CD8-positive, alpha-beta memory T cell (primary cell): ENCODE measurements around the gene ELOVL5. TPM values are rescaled to one million over a fixed set of nuclear protein-coding genes. Genes with fewer than 3 reads are reported as not detected.

Experiments
- CTCF ChIA-PET: fragments of 350-600 bp; sonication (Branson Sonifier 250); formaldehyde crosslinking; loops from one replicate; lab custom pipeline; 2021; ENCODE audit warnings: antibody characterized with exemption; lab: Charles Lee
- POLR2A ChIA-PET: fragments of 350-600 bp; sonication (Branson Sonifier 250); formaldehyde crosslinking; loops from one replicate; lab custom pipeline; 2021; ENCODE audit warnings: antibody characterized with exemption; lab: Charles Lee
- DNase-seq, 5 donors: peaks; one replicate each; pipeline versions ENCODE4 v3.0.0 to v3.0.0-alpha.2; 2020 to 2022; ENCODE audit warnings: mixed read lengths in 1 of 5
- H3K27ac ChIP-seq: one replicate; pipeline ENCODE4 v1.7.0; 2013; ENCODE audit warnings: low read depth, mild to moderate bottlenecking, low read length, moderate library complexity
- H3K27me3 ChIP-seq: 2 replicates; pipeline ENCODE4 v1.7.0; 2013; ENCODE audit warnings: low read length, mild to moderate bottlenecking; ENCODE audit not compliant: insufficient read depth, poor library complexity, severe bottlenecking
- H3K36me3 ChIP-seq: 2 replicates; pipeline ENCODE4 v1.7.0; 2013; ENCODE audit warnings: mild to moderate bottlenecking, low read length, moderate library complexity; ENCODE audit not compliant: insufficient read depth
- H3K4me1 ChIP-seq: 2 replicates; pipeline ENCODE4 v1.7.0; 2013; ENCODE audit warnings: mild to moderate bottlenecking, low read length, moderate library complexity; ENCODE audit not compliant: insufficient read depth
- H3K4me3 ChIP-seq: 2 replicates; pipeline ENCODE4 v1.7.0; 2013; ENCODE audit warnings: mild to moderate bottlenecking, low read length
- H3K9me3 ChIP-seq: 2 replicates; pipeline ENCODE4 v1.7.0; 2013; ENCODE audit warnings: mild to moderate bottlenecking, low read length
- H3K27ac Mint-ChIP-seq, 8 donors: one replicate each; pipeline ENCODE4 v1.8.0; 2020 to 2021; ENCODE audit warnings: mixed read lengths in 8 of 8, mild to moderate bottlenecking in 6 of 8, inconsistent platforms in 3 of 8, moderate library complexity in 3 of 8
- H3K27me3 Mint-ChIP-seq, 2 donors: one replicate each; pipeline ENCODE4 v1.8.0; 2020 to 2021; ENCODE audit warnings: mixed read lengths in 2 of 2, mild to moderate bottlenecking in 1 of 2, moderate library complexity in 1 of 2
- H3K36me3 Mint-ChIP-seq, 3 donors: one replicate each; pipeline ENCODE4 v1.8.0; 2020 to 2021; ENCODE audit warnings: mixed read lengths in 3 of 3, inconsistent platforms in 1 of 3, mild to moderate bottlenecking in 1 of 3
- H3K4me1 Mint-ChIP-seq, 3 donors: one replicate each; pipeline ENCODE4 v1.8.0; 2020 to 2021; ENCODE audit warnings: mixed read lengths in 3 of 3, inconsistent platforms in 1 of 3, mild to moderate bottlenecking in 1 of 3
- H3K4me3 Mint-ChIP-seq, 7 donors: one replicate each; pipeline ENCODE4 v1.8.0; 2020 to 2021; ENCODE audit warnings: mixed read lengths in 7 of 7, mild to moderate bottlenecking in 6 of 7, moderate library complexity in 4 of 7, inconsistent platforms in 2 of 7
- H3K9me3 Mint-ChIP-seq, 5 donors: one replicate each; pipeline ENCODE4 v1.8.0; 2020 to 2022; ENCODE audit warnings: mixed read lengths in 5 of 5, mild to moderate bottlenecking in 3 of 5, moderate library complexity in 2 of 5, inconsistent platforms in 1 of 5
- polyA plus RNA-seq: library from polyadenylated mRNA; unstranded; fragments of 300-500 nt; fragmentation: Illumina TruSeq; gene quantifications from one replicate; pipeline ENCODE4 v1.2.3, GENCODE V29; 2021
- total RNA-seq, 2 experiments: library from RNA; stranded (reverse); gene quantifications; one replicate each; pipeline ENCODE4 v1.2.3, GENCODE V29; 2021

The ELOVL5 gene
- total and polyA plus RNA-seq, 3 experiments from 2014 or later = 96.9 to 124 (median 117) TPM

DNA sequence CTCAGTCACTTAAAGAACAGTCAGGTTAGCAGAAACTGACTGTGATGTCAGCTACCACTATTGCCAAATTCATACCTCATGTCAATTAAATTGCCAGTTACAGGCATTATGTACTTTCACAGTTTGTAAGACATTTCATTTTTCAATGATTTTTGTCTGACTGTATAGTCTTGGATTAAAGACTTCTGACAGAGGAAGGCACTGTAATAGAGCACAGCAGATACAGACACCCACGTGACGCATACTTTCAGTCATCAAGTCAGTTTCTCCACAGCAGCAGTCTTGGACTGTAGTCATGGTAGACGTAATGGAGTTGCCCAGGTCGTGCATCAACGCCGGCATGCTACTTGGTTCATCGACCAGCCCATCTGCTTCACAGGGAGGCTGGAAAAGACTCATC is 29.5 kb upstream of the ELOVL5 start:
- Mint-ChIP-seq H3K27ac (peak overlapping the region in 1 of 8 donors; percentile 18), H3K9me3 (no peaks in the 10 kb centered on the region), H3K4me3 (no peak overlapping the region), H3K27me3 (peaks cover 9 to 11% of the 10 kb centered on the region in 2 donors), H3K36me3 (peaks cover 0 to 4% (median 0%) of the 10 kb centered on the region in 3 donors), H3K4me1 (no peaks in the 10 kb centered on the region)
- ChIA-PET CTCF (no interaction called here), POLR2A (no interaction called here)
- Histone ChIP-seq H3K4me1 (no peaks in the 10 kb centered on the region), H3K36me3 (no peaks in the 10 kb centered on the region), H3K27me3 (no peaks in the 10 kb centered on the region), H3K9me3 (no peaks in the 10 kb centered on the region), H3K27ac (no peak overlapping the region), H3K4me3 (no peak overlapping the region)
- no peak for DNase-seq

DNA sequence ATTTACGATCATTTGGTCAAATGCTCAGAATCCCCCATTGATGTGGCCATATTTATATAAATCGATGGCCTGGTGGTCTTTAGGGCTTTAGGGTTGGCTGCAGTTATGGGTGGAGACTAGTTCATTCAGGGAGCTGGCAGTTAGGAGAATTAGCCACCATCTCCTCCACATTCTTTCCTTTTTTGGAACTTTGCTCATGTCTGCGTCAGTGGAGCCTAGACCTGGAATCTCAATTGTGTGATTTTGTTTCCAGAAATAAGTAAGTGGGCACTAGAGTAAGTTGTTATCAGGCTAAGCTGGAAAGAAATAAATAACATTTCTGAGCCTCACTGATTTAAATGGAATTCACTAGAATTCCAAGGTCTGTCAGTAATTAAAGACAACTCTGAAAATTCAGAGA is 29.0 kb upstream of the ELOVL5 start:
- POLR2A ChIA-PET = no interaction called here
- Mint-ChIP-seq H3K4me1 (no peaks in the 10 kb centered on the region), H3K36me3 (peaks cover 0 to 4% (median 0%) of the 10 kb centered on the region in 3 donors), H3K27ac (no peak overlapping the region), H3K27me3 (peaks cover 5 to 11% of the 10 kb centered on the region in 2 donors), H3K4me3 (no peak overlapping the region), H3K9me3 (no peaks in the 10 kb centered on the region)
- Histone ChIP-seq H3K36me3 (no peaks in the 10 kb centered on the region), H3K27ac (no peak overlapping the region), H3K27me3 (no peaks in the 10 kb centered on the region), H3K9me3 (no peaks in the 10 kb centered on the region), H3K4me3 (no peak overlapping the region), H3K4me1 (no peaks in the 10 kb centered on the region)
- no peak for DNase-seq
- CTCF ChIA-PET = no interaction called here

- no peak overlapping the region for H3K27ac ChIP-seq
- no peak for DNase-seq
- Mint-ChIP-seq H3K4me1 (no peaks in the 10 kb centered on the region), H3K27ac (no peak overlapping the region), H3K4me3 (no peak overlapping the region), H3K9me3 (no peaks in the 10 kb centered on the region), H3K36me3 (no peaks in the 10 kb centered on the region), H3K27me3 (peaks cover 3 to 7% of the 10 kb centered on the region in 2 donors)
- CTCF ChIA-PET = no interaction called here
- H3K9me3 ChIP-seq = no peaks in the 10 kb centered on the region
- no peaks in the 10 kb centered on the region for H3K4me1 ChIP-seq
- H3K27me3 ChIP-seq = no peaks in the 10 kb centered on the region
- no peak overlapping the region for H3K4me3 ChIP-seq
- no peaks in the 10 kb centered on the region for H3K36me3 ChIP-seq
- POLR2A ChIA-PET = no interaction called here
Observed at GRCh38 chr6:53377289-53377688, 28.5 kb upstream of the ELOVL5 start.

- POLR2A ChIA-PET = no interaction called here
- H3K27me3 ChIP-seq = no peaks in the 10 kb centered on the region
- H3K27me3 Mint-ChIP-seq = peaks cover 3% of the 10 kb centered on the region in 2 donors
- H3K4me3 ChIP-seq = no peak overlapping the region
- no peaks in the 10 kb centered on the region for H3K4me1 ChIP-seq
- H3K9me3 ChIP-seq = no peaks in the 10 kb centered on the region
- no peaks in the 10 kb centered on the region for H3K36me3 ChIP-seq
- no peaks in the 10 kb centered on the region for H3K4me1 Mint-ChIP-seq
- H3K4me3 Mint-ChIP-seq = no peak overlapping the region
- H3K36me3 Mint-ChIP-seq = no peaks in the 10 kb centered on the region
- H3K27ac Mint-ChIP-seq = no peak overlapping the region
- H3K9me3 Mint-ChIP-seq = no peaks in the 10 kb centered on the region
- CTCF ChIA-PET = no interaction called here
- no peak overlapping the region for H3K27ac ChIP-seq
- no peak for DNase-seq
Observed at GRCh38 chr6:53376661-53377226, 28.0 kb upstream of the ELOVL5 start.

- Histone ChIP-seq H3K36me3 (no peaks in the 10 kb centered on the region), H3K27me3 (no peaks in the 10 kb centered on the region), H3K4me3 (no peak overlapping the region), H3K27ac (no peak overlapping the region), H3K9me3 (no peaks in the 10 kb centered on the region), H3K4me1 (no peaks in the 10 kb centered on the region)
- Mint-ChIP-seq H3K36me3 (no peaks in the 10 kb centered on the region), H3K27ac (no peak overlapping the region), H3K9me3 (no peaks in the 10 kb centered on the region), H3K4me3 (no peak overlapping the region), H3K4me1 (no peaks in the 10 kb centered on the region), H3K27me3 (no peaks in the 10 kb centered on the region)
- POLR2A ChIA-PET = no interaction called here
- CTCF ChIA-PET = no interaction called here
- no peak for DNase-seq
Observed at GRCh38 chr6:53375847-53376246, 27.1 kb upstream of the ELOVL5 start.

DNA sequence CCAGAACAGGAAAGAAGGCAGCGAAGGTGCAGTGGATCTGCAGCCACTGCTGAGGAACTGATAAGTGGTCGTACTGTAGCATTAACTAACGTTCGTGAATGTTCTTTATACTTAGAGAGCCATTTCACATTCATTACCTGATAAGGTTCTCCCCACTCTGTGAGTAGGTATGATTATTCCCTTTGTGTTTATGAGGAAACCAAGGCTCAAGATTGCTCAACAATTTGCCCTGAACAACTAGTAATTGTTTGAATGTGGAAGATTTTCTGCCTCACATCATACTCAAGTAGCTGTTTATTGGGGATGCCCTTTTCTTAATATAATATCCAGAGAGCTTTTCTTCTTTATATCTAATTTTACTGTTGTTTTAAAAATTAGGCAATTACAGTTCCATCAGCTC is 24.9 kb upstream of the ELOVL5 start:
- CTCF ChIA-PET = no interaction called here
- Histone ChIP-seq H3K27ac (no peak overlapping the region), H3K36me3 (no peaks in the 10 kb centered on the region), H3K27me3 (no peaks in the 10 kb centered on the region), H3K9me3 (no peaks in the 10 kb centered on the region), H3K4me1 (no peaks in the 10 kb centered on the region), H3K4me3 (no peak overlapping the region)
- no peaks in the 10 kb centered on the region for H3K36me3 Mint-ChIP-seq
- H3K4me3 Mint-ChIP-seq = no peak overlapping the region
- peaks cover 9 to 11% (median 10%) of the 10 kb centered on the region in 3 donors for H3K4me1 Mint-ChIP-seq
- H3K9me3 Mint-ChIP-seq = no peaks in the 10 kb centered on the region
- no peak overlapping the region for H3K27ac Mint-ChIP-seq
- H3K27me3 Mint-ChIP-seq = peaks cover 0 to 3% of the 10 kb centered on the region in 2 donors
- no peak for DNase-seq
- POLR2A ChIA-PET = no interaction called here

GRCh38 chr6:53369876-53370515 is 21.2 kb upstream of the ELOVL5 start:
- Mint-ChIP-seq H3K4me3 (peak overlapping the region in 1 of 7 donors; percentile 3), H3K9me3 (no peaks in the 10 kb centered on the region), H3K27me3 (peaks cover 0 to 3% of the 10 kb centered on the region in 2 donors), H3K4me1 (peaks cover 9 to 11% (median 10%) of the 10 kb centered on the region in 3 donors), H3K36me3 (peaks cover 0 to 4% (median 2%) of the 10 kb centered on the region in 3 donors), H3K27ac (peak overlapping the region in 2 of 8 donors; percentile 12 to 20)
- Histone ChIP-seq H3K4me1 (no peaks in the 10 kb centered on the region), H3K27me3 (no peaks in the 10 kb centered on the region), H3K27ac (no peak overlapping the region), H3K36me3 (no peaks in the 10 kb centered on the region), H3K9me3 (no peaks in the 10 kb centered on the region), H3K4me3 (no peak overlapping the region)
- CTCF ChIA-PET = no interaction called here
- no peak for DNase-seq
- POLR2A ChIA-PET = no interaction called here

DNA sequence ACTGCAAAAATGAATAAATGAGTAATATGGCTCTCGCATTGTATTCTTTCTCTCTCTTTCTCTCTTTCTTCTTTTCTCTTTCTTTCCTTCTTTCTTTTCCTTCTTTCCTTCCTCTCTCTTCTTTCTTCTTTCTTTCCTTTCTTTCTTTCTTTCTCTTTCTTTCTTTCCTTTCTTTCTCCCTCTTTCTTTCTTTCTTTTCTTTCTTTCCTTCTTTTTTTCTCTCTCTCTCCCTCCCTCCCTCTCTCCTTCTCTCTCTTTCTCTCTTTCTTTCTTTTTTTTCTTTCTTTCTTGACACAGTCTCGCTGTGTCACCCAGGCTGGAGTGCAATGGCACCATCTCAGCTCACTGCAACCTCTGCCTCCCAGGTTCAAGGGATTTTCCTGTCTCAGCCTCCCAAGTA is 20.3 kb upstream of the ELOVL5 start:
- no peak for DNase-seq
- H3K4me3 ChIP-seq = no peak overlapping the region
- H3K27me3 ChIP-seq = no peaks in the 10 kb centered on the region
- H3K27ac ChIP-seq = no peak overlapping the region
- no peaks in the 10 kb centered on the region for H3K9me3 ChIP-seq
- Mint-ChIP-seq H3K4me3 (no peak overlapping the region), H3K27ac (no peak overlapping the region), H3K36me3 (peaks cover 0 to 4% (median 2%) of the 10 kb centered on the region in 3 donors), H3K4me1 (peaks cover 9 to 11% (median 10%) of the 10 kb centered on the region in 3 donors), H3K27me3 (peaks cover 0 to 3% of the 10 kb centered on the region in 2 donors), H3K9me3 (no peaks in the 10 kb centered on the region)
- POLR2A ChIA-PET = no interaction called here
- H3K4me1 ChIP-seq = no peaks in the 10 kb centered on the region
- CTCF ChIA-PET = interaction anchor here (1.1 kb wide), 1 partner anchor 31 kb away, joined by 3 read pairs; no protein-coding TSS in a partner anchor
- H3K36me3 ChIP-seq = no peaks in the 10 kb centered on the region
